Measurements from ENCODE around the gene GLI3.

- no peak for TF ChIP-seq POLR2A (IDR thresholded peaks at IDR 0.05)
- no peak for TF ChIP-seq CTCF (IDR thresholded peaks at IDR 0.05)
- TF ChIP-seq EP300 (IDR thresholded peaks at IDR 0.05) = no peak
Observed at GRCh38 chr7:41970941-41971340, 266.1 kb downstream of the GLI3 start.

Measured in stomach (tissue), 4 donors.